CD4-positive, alpha-beta T cell treated with Interleukin-4 for 1 hour (primary cell): ENCODE data around the gene MGAT4C.
"Not testable (repeated sequence)": the region's sequence is repeated elsewhere in the genome, so short reads cannot be mapped to it uniquely, and the experiment has no call there.

Experiments used
- DNase-seq, 2 donors: peaks; one replicate each; pipeline ENCODE4 v3.0.0-alpha.2; 2020 to 2022

Gene MGAT4C

DNA sequence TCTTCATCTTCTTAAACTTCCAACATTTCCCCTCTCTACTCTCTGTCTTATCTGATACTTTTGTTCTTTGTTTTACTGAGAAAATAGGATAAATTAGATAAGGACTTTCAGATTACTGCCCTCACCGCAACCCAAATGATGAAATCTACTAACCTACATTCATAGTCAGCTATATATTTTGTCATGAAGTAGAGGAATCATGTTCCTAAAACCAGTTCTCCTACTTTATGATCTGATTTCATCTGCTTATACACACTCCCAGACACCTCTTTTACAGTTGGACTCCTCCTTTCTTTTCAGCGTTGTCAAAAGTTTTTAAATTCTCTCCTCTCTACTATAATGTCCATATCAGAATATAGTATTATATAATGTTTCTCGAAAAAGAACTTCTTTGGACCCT is 29.7 kb downstream of the MGAT4C start:
- DNase-seq = no peak

DNA sequence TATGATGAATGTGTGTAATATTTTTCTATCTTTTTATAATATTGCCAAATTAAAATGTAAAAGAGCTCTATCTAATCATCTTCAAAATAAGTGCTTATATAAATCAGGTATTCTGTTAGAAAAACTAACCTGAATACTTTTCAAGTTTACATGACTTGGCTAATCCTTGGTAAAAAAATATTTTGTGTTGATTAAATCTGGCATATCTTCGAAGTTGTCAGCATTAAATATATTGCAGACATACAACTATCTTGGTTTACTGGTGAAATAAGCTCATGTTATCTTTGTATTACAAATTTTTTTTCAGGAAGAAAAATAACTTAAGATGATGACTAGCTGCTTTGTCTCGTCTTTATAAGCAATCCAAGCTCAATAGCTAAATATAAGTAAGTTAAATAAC is 39.6 kb downstream of the MGAT4C start:
- DNase-seq = no peak

- no peak for DNase-seq
Observed at GRCh38 chr12:86213012-86213411, 43.2 kb downstream of the MGAT4C start.

DNA sequence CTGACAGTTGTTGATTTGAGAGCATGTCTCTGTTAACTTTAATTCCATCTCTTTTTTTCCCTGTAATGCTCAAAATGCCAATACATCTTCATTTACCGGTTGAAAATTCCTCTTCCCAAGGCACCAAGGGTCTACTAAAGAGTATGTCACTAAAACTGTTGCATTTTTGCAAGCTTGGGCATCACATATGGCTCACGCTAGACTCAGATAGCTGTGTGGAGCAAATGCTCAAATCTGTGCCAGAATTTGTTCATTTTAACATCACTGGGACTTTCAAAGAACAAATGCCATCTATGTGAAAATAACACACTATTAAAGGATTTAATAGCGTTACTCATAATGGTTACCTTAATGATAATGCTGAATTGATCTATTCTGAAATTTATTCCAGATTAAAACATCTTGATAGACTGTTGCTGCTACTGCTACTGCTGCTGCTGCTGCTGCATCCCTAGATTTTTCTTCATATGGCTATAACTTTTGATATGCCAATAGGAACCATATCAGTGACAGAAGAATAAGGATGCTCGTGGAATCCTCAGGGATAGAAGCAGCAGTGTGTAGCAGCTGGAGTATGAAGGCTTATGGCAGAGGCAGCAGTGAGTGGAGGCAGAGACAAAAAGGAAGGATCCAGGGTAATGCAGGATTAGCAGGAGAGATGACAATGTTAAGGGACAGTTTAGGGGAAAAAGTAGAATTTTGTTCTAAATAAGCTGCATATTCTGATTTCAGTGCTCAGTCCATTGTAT is 57.3 kb downstream of the MGAT4C start:
- DNase-seq = no peak

DNA sequence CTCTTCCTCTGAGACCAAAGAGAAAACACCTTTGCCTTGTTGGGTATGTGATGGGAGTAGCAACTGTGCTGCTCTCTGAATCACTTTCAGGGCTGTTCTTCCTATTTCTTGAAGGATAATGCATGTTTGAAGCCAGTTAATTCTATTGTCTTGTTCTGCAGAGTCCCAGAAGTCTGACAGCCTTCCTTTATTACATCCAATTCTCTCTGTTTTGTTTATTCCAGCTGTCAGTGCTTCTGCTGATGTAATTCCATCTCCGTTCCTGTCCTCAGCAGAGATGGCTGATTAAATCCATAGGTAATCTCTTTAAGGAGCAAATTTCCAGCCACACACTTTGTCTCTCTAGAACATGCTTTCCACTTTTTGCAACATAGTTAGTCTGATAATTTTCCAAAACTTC is 59.7 kb downstream of the MGAT4C start:
- DNase-seq = no peak

GRCh38 chr12:86194721-86195120 is 61.5 kb downstream of the MGAT4C start:
- no peak for DNase-seq

- no peak for DNase-seq
Observed at GRCh38 chr12:86193931-86194330, 62.3 kb downstream of the MGAT4C start.

DNA sequence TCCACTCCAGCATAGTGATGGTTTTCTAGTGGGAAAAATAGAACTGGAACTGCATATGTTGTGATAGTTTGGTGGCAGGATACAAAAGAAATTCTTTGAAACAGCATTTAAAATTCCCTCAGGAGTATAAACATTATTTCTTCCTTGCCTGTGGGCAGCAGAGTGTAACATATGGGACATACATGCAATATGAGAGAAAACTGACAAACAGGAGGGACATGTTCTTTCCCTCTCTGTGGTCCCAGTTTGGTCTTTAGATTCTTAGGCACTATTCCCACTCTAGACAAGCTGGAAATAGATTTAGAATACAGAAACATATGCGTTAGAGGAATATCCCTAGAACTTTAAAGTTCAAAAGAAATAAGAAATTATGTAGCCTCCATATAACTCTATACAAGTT is 68.0 kb downstream of the MGAT4C start:
- DNase-seq = no peak

DNA sequence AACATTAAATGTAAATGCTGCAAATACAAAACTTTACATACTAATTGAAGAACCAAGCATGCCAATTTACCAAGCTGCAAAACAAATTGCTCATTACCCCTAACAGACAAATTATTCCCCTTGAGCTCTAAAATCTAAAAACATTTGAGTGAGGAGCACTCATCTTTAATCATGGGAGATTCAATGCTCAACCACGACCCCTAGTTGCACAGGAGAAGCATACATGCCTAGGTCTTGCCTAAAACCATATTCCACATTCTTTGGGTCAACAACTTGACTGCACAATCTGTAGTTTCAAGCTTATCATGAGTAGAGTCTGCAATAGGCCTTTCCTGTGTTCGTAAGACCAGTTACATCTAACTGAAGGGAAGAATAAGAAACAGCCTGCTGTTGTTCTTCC is 69.7 kb downstream of the MGAT4C start:
- DNase-seq = no peak

DNA sequence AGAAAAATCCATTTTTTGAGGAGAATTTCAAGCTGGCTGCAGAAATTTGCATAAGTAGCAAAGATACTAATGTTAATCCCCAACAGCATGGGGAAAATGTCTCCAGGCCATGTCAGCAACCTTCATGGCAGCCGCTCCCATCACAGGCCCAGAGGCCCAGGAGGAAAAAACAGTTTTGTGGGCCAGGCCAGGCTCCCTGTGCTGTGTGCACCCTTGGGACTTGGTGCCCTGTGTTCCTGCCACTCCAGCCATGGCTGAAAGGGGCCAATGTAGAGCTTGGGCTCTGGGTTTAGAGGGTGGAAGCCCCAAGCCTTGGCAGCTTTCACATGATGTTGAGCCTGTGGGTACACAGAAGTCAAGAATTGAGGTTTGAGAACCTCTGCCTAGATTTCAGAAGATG is 76.3 kb downstream of the MGAT4C start:
- no peak for DNase-seq

DNA sequence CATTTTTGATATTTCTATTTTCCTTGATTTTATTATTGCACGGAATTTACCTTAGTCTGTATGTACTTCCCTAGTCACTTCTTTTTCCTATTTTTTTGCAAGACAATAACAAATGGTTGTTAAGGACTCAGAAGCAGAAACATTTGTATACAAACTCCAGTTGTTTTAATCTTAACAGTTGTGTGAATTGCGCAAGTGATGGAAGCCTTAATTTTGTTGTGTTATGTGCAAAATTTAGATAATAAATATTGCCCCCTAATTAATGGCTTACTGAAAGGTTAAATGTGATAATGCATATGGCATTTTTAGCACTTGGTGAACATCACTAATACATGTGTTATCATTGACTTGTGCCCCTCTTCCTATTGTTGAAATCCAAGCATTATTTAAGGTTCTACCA is 82.0 kb downstream of the MGAT4C start:
- DNase-seq = no peak

DNA sequence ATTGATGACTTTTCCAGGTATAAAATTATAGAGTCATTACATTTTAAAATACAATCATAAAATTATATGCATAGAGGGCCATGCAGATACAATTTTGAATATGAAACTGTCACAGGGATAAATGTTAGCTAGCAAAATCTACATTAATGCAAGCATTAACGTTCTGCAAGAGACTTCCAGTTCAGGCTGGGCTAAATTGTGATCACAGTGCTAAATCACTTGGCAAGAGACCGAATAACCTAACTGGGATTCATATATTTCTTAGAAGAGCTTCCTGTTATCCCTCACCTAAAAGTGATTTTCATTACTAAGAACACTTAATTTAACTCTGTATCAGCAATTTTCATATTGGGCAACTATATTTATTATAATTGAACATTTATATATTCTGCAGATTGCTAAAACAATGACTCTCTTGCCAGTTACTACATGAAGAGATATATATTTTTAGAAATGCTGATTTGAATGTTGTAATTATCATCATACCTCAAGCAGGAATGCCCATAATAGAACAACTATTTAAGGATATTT is 83.2 kb downstream of the MGAT4C start:
- no peak for DNase-seq

GRCh38 chr12:86170051-86170450 is 86.1 kb downstream of the MGAT4C start:
- no peak for DNase-seq

DNA sequence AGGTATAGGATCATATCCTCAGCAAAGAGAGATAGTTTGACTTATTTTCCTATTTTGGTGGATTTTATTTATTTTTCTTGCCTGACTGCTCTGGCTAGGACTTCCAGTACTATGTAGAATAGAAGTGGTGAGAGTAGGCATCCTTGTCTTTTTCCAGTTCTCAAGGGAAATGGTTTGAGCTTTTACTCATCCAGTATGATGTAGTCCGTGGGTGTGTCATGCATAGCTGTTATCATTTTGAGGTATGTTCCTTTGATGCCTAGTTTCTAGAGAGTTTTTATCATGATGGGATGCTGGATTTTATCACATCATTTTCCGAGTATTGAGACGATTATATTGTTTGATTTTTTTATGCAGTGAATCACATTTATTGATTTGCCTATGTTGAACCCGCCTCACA is 97.2 kb downstream of the MGAT4C start:
- DNase-seq = no peak

DNA sequence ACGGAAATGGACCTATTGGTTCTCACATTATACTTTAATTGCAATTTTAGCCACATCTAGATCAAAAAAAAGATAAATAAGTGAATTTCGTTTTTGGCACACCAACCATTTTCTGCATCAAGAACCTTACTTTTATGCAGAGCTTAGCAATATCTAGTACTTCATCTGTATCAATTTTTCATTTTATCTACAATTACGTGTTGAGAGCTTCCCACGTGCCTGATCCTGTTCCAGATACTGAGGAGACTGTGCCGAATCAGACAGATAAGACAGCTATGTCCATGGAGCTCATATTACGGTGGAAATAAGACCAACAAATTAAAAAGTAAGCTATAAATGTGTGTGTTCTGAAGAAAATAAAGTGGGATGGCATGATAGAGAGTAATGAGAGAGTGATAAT is 101.6 kb downstream of the MGAT4C start:
- no peak for DNase-seq

DNA sequence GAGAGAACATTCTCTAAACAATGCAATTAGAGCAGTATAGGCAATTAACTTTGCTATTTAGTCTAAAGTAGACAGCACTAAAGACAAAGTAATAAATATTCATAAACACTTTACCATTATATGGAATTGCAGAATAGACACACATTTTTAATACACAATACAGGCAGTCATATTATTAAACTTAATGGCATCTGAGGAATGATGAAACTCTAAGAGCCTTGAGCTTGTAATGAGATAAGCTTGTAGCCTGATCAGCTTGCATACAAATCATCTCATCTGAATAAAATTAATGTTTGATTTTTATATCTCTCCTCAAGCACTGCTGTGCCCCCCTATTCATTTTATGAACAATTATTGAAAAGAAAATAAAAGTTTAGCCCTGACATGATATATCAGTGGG is 107.6 kb downstream of the MGAT4C start:
- DNase-seq = no peak

- no peak for DNase-seq
Observed at GRCh38 chr12:86148071-86148470, 108.1 kb downstream of the MGAT4C start.

GRCh38 chr12:86145156-86145555 is 111.0 kb downstream of the MGAT4C start:
- no peak for DNase-seq

DNA sequence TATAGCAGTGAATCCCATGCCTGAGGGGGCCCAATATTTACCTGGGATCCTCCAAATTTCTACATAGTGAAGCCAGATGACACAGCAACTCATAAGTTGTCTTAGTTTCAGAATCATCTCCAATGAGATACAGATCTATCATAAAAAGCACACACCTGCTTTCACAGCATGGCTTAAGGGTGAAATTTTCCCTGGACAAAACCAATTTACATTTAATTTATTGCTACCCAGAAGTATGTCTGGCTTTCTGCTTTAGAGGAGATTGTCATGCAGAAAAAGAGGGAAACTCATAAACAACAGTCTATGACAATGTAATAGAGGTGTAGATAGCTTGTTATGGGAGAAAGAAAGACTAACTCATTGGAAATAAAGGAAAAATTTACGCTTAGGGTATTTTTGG is 113.0 kb downstream of the MGAT4C start:
- no peak for DNase-seq

DNA sequence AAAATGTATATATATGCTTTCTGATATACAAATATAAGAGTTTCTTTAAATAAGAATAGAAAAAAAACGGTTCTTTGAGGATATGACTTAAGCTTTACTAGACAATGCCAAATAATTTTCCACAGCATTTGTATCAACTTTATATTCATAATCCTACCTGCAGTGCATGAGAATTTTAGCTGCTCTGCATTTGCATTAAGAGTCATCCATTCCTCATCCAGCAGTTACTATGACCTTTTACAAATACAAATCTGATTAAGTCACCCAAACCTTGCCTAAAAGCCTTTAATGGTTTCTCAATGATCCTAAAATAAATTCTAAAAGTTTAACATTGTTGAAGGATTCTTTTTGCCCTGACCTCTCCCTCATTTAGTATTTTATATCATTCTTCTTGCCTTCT is 116.5 kb downstream of the MGAT4C start:
- DNase-seq = no peak

GRCh38 chr12:86138770-86139169 is 117.4 kb downstream of the MGAT4C start:
- no peak for DNase-seq

- no peak for DNase-seq
Observed at GRCh38 chr12:86137936-86138335, 118.3 kb downstream of the MGAT4C start.

DNA sequence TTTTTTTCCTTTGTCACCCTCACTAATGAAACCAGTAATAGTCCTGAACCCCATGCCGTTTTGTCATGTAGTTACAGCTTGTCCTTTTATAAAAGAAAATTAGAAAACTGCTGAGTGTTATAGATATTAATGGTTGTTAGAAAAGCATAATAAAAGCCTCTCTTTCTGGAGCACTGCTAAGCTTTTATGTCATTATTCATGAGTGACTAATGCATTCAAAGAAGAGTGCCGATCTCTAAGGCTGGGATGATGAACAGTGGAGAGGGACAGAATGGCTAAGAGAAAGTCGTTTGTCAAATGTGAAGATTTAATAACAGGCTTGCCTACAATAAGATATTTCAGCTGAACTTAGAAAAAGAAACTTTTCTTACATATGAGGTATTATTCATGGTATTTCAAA is 121.6 kb downstream of the MGAT4C start:
- no peak for DNase-seq

DNA sequence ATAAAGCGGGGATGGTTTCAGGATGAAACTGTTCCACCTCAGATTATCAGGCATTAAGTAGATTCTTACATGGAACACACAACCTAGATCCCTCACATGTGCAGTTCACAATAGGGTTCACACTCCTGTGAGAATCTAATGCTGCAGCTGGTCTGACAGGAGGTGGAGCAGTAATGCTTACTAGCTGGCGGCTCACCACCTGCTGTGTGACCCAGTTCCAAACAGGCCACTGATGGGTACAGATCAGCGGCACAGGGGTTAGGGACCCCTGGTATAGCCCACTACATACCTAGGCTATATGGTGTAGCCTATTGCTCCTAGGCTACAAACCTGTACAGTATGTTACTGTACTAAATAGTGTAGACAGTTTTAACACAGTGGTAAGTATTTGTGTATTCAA is 129.3 kb downstream of the MGAT4C start:
- not testable (repeated sequence) for DNase-seq

GRCh38 chr12:86122846-86123468 is 133.2 kb downstream of the MGAT4C start:
- DNase-seq = no peak
